ENCODE data around the gene HAAO.

The HAAO gene

DNA sequence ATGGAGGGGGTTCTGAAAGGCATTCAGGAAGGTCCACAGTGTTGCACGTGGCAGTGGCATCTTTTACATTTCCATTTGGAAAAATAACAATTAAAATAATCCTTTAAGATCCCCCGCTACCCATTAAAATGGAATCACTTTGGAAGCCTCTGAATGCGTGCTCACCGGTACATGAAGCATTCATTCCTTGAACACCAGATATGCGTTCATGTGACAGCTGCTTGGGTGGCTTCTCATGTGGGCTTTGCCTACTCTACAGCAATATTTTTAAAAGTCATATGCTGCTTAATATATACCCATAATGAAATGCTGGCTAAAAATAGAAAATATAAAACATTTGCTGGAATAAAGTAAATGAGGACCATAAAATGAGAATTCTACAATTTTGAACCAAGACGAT, 14.4 kb upstream of the HAAO start:
- FAIRE-seq (no peak), DNase-seq (ENCODE audit: insufficient read length, low spot score) (no peak)
- no peak for TF ChIP-seq POLR2A (IDR thresholded peaks at IDR 0.05; ENCODE audit: low read depth, low read length)

- TF ChIP-seq POLR2A (IDR thresholded peaks at IDR 0.05; ENCODE audit: low read depth, low read length) = no peak
- no peak for DNase-seq (ENCODE audit: insufficient read length, low spot score)
- FAIRE-seq = no peak
These were observed 12.5 kb upstream of the HAAO start for GRCh38 chr2:42804891-42805290.

DNA sequence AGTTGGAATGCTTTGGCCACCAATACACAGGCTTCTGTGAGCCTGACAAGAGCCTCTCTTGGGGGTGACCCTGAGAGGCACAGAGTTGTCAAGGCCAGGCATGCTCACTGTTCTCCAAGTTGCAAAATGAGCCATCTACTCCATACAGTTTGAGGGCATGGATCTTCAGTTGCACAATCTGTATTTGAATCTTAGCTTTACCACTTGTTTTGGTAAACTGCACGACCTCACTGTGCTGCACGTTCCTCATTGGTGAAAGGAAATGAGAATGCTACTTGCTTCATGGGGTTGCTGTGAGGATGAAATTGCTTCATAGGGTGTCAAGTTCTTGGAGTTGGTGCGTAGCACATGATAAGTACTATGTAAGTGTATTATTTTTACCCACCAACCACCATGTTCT, 12.0 kb upstream of the HAAO start:
- FAIRE-seq (no peak), DNase-seq (ENCODE audit: insufficient read length, low spot score) (no peak)
- TF ChIP-seq POLR2A (IDR thresholded peaks at IDR 0.05; ENCODE audit: low read depth, low read length) = no peak

- DNase-seq (ENCODE audit: insufficient read length, low spot score) = no peak
- no peak for TF ChIP-seq POLR2A (IDR thresholded peaks at IDR 0.05; ENCODE audit: low read depth, low read length)
- no peak for FAIRE-seq
These were observed 9.8 kb upstream of the HAAO start for GRCh38 chr2:42802150-42802549.

GRCh38 chr2:42801381-42801780, 9.0 kb upstream of the HAAO start:
- FAIRE-seq = no peak
- no peak for DNase-seq (ENCODE audit: insufficient read length, low spot score)

GRCh38 chr2:42800981-42801380, 8.6 kb upstream of the HAAO start:
- FAIRE-seq (no peak), DNase-seq (ENCODE audit: insufficient read length, low spot score) (no peak)
- no peak for TF ChIP-seq POLR2A (IDR thresholded peaks at IDR 0.05; ENCODE audit: low read depth, low read length)

More at GRCh38 chr2:42801381-42801780, 9.0 kb upstream of the HAAO start:
- TF ChIP-seq POLR2A (IDR thresholded peaks at IDR 0.05; ENCODE audit: low read depth, low read length) = no peak

- no peak for TF ChIP-seq POLR2A (IDR thresholded peaks at IDR 0.05; ENCODE audit: low read depth, low read length)
- FAIRE-seq = no peak
- DNase-seq (ENCODE audit: insufficient read length, low spot score) = no peak
These were observed 8.1 kb upstream of the HAAO start for GRCh38 chr2:42800461-42800962.

- FAIRE-seq (no peak), DNase-seq (ENCODE audit: insufficient read length, low spot score) (no peak)
- no peak for TF ChIP-seq POLR2A (IDR thresholded peaks at IDR 0.05; ENCODE audit: low read depth, low read length)
These were observed 7.5 kb upstream of the HAAO start for GRCh38 chr2:42799881-42800280.

GRCh38 chr2:42797281-42797680, 4.9 kb upstream of the HAAO start:
- TF ChIP-seq POLR2A (IDR thresholded peaks at IDR 0.05; ENCODE audit: low read depth, low read length) = no peak
- FAIRE-seq (no peak), DNase-seq (ENCODE audit: insufficient read length, low spot score) (no peak)

- no peak for TF ChIP-seq POLR2A (IDR thresholded peaks at IDR 0.05; ENCODE audit: low read depth, low read length)
- no peak for DNase-seq (ENCODE audit: insufficient read length, low spot score)
- FAIRE-seq = no peak
These were observed 4.3 kb upstream of the HAAO start for GRCh38 chr2:42796427-42797248.

- TF ChIP-seq POLR2A (IDR thresholded peaks at IDR 0.05; ENCODE audit: low read depth, low read length) = no peak
- FAIRE-seq = no peak
- DNase-seq (ENCODE audit: insufficient read length, low spot score) = no peak
These were observed 3.5 kb upstream of the HAAO start for GRCh38 chr2:42795841-42796301.

GRCh38 chr2:42795275-42795674, 2.9 kb upstream of the HAAO start:
- no peak for DNase-seq (ENCODE audit: insufficient read length, low spot score)
- FAIRE-seq = no peak
- TF ChIP-seq POLR2A (IDR thresholded peaks at IDR 0.05; ENCODE audit: low read depth, low read length) = no peak

DNA sequence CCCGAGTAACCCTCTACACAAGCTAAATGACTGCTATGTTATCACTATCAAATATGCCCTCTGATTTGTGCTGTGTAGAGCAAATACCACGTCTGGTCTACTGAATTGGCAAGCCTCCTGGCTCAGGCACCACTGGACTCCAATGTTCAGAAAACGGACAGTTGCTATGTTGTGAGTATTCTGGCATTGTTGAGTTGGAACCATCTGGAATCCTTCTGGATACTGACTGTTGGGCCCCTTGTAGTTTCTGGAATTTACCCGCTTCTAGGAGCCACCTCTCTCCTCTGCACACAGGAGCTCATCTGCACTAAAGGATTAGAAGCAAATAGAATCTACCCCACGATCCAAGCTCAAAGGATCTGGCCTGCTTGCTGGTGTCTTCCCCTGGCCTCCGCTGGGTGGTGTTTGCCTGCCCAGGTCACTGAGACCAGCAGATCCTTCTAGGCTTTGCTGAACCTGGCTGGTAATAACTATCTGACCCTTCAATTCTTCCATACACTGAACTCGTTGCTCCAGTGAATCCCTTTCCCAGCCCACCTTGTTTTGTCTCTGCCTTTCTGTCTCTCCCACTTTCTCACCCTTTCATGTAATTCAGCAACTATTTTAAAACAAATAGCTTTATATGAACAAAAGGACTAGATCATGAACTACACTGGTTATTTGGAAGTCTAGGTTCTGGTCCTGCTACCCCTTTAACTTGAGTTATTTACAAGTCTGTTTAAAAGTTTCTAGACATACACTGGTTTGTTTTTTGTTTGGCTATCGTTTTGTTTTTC, 2.1 kb upstream of the HAAO start:
- no peak for TF ChIP-seq POLR2A (IDR thresholded peaks at IDR 0.05; ENCODE audit: low read depth, low read length)
- FAIRE-seq (no peak), DNase-seq (ENCODE audit: insufficient read length, low spot score) (no peak)

Measured in H54 (cell line).